Keratinocyte (primary cell): Measurements from ENCODE around the gene UBLCP1.

Source experiments
- EZH2 ChIP-seq: IDR thresholded peaks from one replicate; pipeline ENCODE4 v1.6.1; 2012; ENCODE audit warnings: inconsistent platforms, mild to moderate bottlenecking, low read length, moderate library complexity
- TF ChIP-seq, protein P1 (sequence below), 3 experiments: IDR thresholded peaks in 1 of 3; conservative IDR thresholded peaks in 1 of 3; optimal IDR thresholded peaks in 1 of 3; 2 replicates in 2 of 3; 3 replicates in 1 of 3; pipeline versions ENCODE3 to v1.5.1; 2011; ENCODE audit warnings: low read length in 3 of 3, mild to moderate bottlenecking in 3 of 3, moderate library complexity in 2 of 3, control low read depth in 1 of 3, inconsistent platforms in 1 of 3; ENCODE audit not compliant: insufficient read depth in 2 of 3; ENCODE audit errors: extremely low read depth in 1 of 3

- TF ChIP-seq, protein P1, sequence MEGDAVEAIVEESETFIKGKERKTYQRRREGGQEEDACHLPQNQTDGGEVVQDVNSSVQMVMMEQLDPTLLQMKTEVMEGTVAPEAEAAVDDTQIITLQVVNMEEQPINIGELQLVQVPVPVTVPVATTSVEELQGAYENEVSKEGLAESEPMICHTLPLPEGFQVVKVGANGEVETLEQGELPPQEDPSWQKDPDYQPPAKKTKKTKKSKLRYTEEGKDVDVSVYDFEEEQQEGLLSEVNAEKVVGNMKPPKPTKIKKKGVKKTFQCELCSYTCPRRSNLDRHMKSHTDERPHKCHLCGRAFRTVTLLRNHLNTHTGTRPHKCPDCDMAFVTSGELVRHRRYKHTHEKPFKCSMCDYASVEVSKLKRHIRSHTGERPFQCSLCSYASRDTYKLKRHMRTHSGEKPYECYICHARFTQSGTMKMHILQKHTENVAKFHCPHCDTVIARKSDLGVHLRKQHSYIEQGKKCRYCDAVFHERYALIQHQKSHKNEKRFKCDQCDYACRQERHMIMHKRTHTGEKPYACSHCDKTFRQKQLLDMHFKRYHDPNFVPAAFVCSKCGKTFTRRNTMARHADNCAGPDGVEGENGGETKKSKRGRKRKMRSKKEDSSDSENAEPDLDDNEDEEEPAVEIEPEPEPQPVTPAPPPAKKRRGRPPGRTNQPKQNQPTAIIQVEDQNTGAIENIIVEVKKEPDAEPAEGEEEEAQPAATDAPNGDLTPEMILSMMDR (optimal IDR thresholded peaks at IDR 0.05 in 1 of 3, IDR thresholded peaks at IDR 0.05 in 1 of 3, conservative IDR thresholded peaks at IDR 0.05 in 1 of 3; ENCODE audit: extremely low read depth in 1 of 3, insufficient read depth in 2 of 3, low read length in 3 of 3) = no peak
- no peak for TF ChIP-seq EZH2
Measured at GRCh38 chr5:159322180-159322579, 59.1 kb downstream of the UBLCP1 start.
